Brain microvascular endothelial cell (primary cell): Measurements from ENCODE around the gene PERCC1.
"Not testable (repeated sequence)": the region's sequence is repeated elsewhere in the genome, so short reads cannot be mapped to it uniquely, and the experiment has no call there.

Source experiments
- DNase-seq: peaks from one replicate; pipeline ENCODE4 v3.0.0-alpha.2; 2020
- H3K27ac ChIP-seq: fragments of 250-450 bp; sonication (Bioruptor Pico); 2 replicates; pipeline ENCODE4 v1.5.1; 2020; ENCODE audit warnings: mild to moderate bottlenecking, moderate library complexity
- H3K27me3 ChIP-seq: fragments of 250-450 bp; sonication (Bioruptor Pico); replicated peaks from 2 replicates; pipeline ENCODE4 v1.5.1; 2020; ENCODE audit warnings: mild to moderate bottlenecking
- H3K36me3 ChIP-seq: fragments of 250-450 bp; sonication (Bioruptor Pico); replicated peaks from 2 replicates; pipeline ENCODE4 v1.5.1; 2020; ENCODE audit warnings: mild to moderate bottlenecking
- H3K4me3 ChIP-seq: 2 replicates; pipeline ENCODE4 v1.5.1; 2011; ENCODE audit warnings: low read depth, mild to moderate bottlenecking, control low read depth, low read length, moderate library complexity
- CTCF ChIP-seq: IDR thresholded peaks from 2 replicates; pipeline ENCODE4 v1.5.1; 2011; ENCODE audit warnings: low read depth, mild to moderate bottlenecking, moderate library complexity, low read length, control low read depth, inconsistent platforms; ENCODE audit errors: missing control alignments
- in situ Hi-C: cut with HindIII; loops from 2 replicates; pipeline ENCODE4 v1.10.0; 2017; ENCODE audit warnings: low sequenced_read_pairs, low pct_ligation_motif_present

Gene PERCC1

GRCh38 chr16:1437606-1438005, 6.7 kb downstream of the PERCC1 start:
- DNase-seq = no peak
- in situ Hi-C loops = no loop called here
- Histone ChIP-seq H3K27me3 (peaks cover 3% of the 10 kb centered on the region), H3K27ac (no peak overlapping the region), H3K36me3 (no peaks in the 10 kb centered on the region), H3K4me3 (no peak overlapping the region)
- TF ChIP-seq CTCF = no peak

- in situ Hi-C loops = no loop called here
- no peak for DNase-seq
- Histone ChIP-seq H3K27me3 (peaks cover under 1% of the 10 kb centered on the region), H3K4me3 (no peak overlapping the region), H3K27ac (no peak overlapping the region), H3K36me3 (no peaks in the 10 kb centered on the region)
- TF ChIP-seq CTCF = no peak
Measured at GRCh38 chr16:1438229-1439057, 7.6 kb downstream of the PERCC1 start.

GRCh38 chr16:1439058-1439698, 8.3 kb downstream of the PERCC1 start:
- Histone ChIP-seq H3K27ac (no peak overlapping the region), H3K4me3 (no peak overlapping the region), H3K27me3 (no peaks in the 10 kb centered on the region), H3K36me3 (no peaks in the 10 kb centered on the region)
- no peak for DNase-seq
- in situ Hi-C loops = no loop called here
- TF ChIP-seq CTCF = no peak

GRCh38 chr16:1439699-1440074, 8.8 kb downstream of the PERCC1 start:
- DNase-seq, H3K36me3 ChIP-seq, H3K27ac ChIP-seq, H3K4me3 ChIP-seq, H3K27me3 ChIP-seq, in situ Hi-C loops: not testable (repeated sequence)

DNA sequence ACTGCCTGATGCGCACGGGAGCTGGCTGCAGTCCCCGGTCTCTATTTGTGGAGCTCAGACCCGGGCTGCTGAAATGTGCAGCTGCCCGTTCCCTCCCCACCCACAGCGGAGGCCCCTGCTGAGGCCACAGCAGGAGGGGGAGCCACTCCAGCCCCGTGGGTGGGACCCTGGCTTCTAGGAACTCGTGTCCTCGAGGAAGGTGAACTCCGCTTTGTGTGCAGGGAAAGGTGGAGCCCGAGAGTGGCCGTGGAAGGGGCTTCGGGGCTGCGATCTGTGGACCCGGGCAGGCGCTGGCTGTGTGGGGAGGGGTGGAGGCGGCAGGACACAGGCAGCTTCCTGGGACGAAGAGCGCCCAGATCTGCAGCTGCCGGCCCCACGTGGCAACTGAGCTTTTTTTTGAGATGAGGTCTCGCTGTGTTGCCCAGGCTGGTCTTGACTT, 10.5 kb downstream of the PERCC1 start:
- H3K27ac ChIP-seq = no peak overlapping the region

DNA sequence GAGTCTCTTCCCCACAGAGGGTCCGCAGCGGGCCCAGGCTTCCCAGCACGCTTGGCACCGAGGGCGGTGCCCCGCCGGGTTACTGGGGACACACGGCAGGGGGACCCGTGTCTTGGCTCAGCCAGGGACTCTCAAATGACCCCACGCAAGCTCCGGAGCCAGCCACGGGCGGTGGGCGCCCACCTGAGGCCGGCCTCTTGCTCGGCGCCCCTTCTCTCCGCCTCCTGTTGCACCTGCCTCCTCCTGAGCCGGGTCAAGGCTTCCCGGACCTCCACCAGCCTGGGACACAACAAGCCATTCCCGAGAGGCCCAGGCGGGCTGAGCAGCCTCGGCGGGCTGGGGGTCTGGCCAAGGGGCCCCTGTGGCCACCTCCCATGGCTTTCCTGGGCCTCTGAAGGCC, 11.8 kb downstream of the PERCC1 start:
- peaks cover 13% of the 10 kb centered on the region for H3K36me3 ChIP-seq
- TF ChIP-seq CTCF = no peak
- no peaks in the 10 kb centered on the region for H3K27me3 ChIP-seq
- H3K27ac ChIP-seq = no peak overlapping the region
- DNase-seq = no peak
- H3K4me3 ChIP-seq = no peak overlapping the region
- in situ Hi-C loops = no loop called here

More for the DNA sequence above, 10.5 kb downstream of the PERCC1 start:
- peaks cover 8% of the 10 kb centered on the region for H3K36me3 ChIP-seq
- no peak for DNase-seq
- no peak for TF ChIP-seq CTCF
- H3K27me3 ChIP-seq = no peaks in the 10 kb centered on the region
- in situ Hi-C loops = no loop called here
- no peak overlapping the region for H3K4me3 ChIP-seq
